AML-193 (cell line): ENCODE results near the gene RGS12.

Experiments used
- DNase-seq, 2 experiments: peaks; one replicate each; lab custom pipeline; 2025; lab: John Stamatoyannopoulos, UW

The RGS12 gene

GRCh38 chr4:3335385-3335784 lies 42.6 kb downstream of the RGS12 start:
- no peak for DNase-seq

- DNase-seq = no peak
Observed at GRCh38 chr4:3335982-3336381, 43.2 kb downstream of the RGS12 start.

GRCh38 chr4:3336382-3337356 lies 43.8 kb downstream of the RGS12 start:
- DNase-seq = no peak

GRCh38 chr4:3337357-3337732 lies 44.5 kb downstream of the RGS12 start:
- no peak for DNase-seq

- no peak for DNase-seq
Observed at GRCh38 chr4:3337811-3338210, 45.0 kb downstream of the RGS12 start.

GRCh38 chr4:3338321-3338838 lies 45.6 kb downstream of the RGS12 start:
- DNase-seq = no peak

- DNase-seq = no peak
Observed at GRCh38 chr4:3338976-3339531, 46.2 kb downstream of the RGS12 start.

- DNase-seq = no peak
Observed at GRCh38 chr4:3339577-3339976, 46.8 kb downstream of the RGS12 start.

- DNase-seq = no peak
Observed at GRCh38 chr4:3340038-3340699, 47.3 kb downstream of the RGS12 start.

GRCh38 chr4:3340700-3341083 lies 47.9 kb downstream of the RGS12 start:
- DNase-seq = no peak

GRCh38 chr4:3341760-3342159 lies 48.9 kb downstream of the RGS12 start:
- DNase-seq = no peak

GRCh38 chr4:3342182-3342854 lies 49.5 kb downstream of the RGS12 start:
- no peak for DNase-seq
